ENCODE measurements around the gene ROR2.

The ROR2 gene

GRCh38 chr9:91655215-91655614 lies 294.8 kb downstream of the ROR2 start:
- TF ChIP-seq POLR2AphosphoS5 (IDR thresholded peaks at IDR 0.05; ENCODE audit: low read depth, low read length), result no peak
- TF ChIP-seq TAF1 (IDR thresholded peaks at IDR 0.05; ENCODE audit: borderline replicate concordance, insufficient read depth, low read length), result no peak
- no peak for TF ChIP-seq FOXP2 (optimal IDR thresholded peaks at IDR 0.05; ENCODE audit: borderline replicate concordance, extremely low read depth, extremely low read length, insufficient read depth)
- TF ChIP-seq SIN3A (IDR thresholded peaks at IDR 0.05; ENCODE audit: borderline replicate concordance, insufficient read depth, low read length), result no peak
- TF ChIP-seq REST (IDR thresholded peaks at IDR 0.05; ENCODE audit: insufficient read depth in 1 of 2, low read depth in 2 of 2, low read length in 2 of 2), result no peak

- TF ChIP-seq FOXP2 (optimal IDR thresholded peaks at IDR 0.05; ENCODE audit: borderline replicate concordance, extremely low read depth, extremely low read length, insufficient read depth), result no peak
- TF ChIP-seq TAF1 (IDR thresholded peaks at IDR 0.05; ENCODE audit: borderline replicate concordance, insufficient read depth, low read length), result no peak
- TF ChIP-seq REST (IDR thresholded peaks at IDR 0.05; ENCODE audit: insufficient read depth in 1 of 2, low read depth in 2 of 2, low read length in 2 of 2), result no peak
- TF ChIP-seq POLR2AphosphoS5 (IDR thresholded peaks at IDR 0.05; ENCODE audit: low read depth, low read length), result no peak
- TF ChIP-seq SIN3A (IDR thresholded peaks at IDR 0.05; ENCODE audit: borderline replicate concordance, insufficient read depth, low read length), result no peak
Observed at GRCh38 chr9:91654527-91654926, 295.5 kb downstream of the ROR2 start.

GRCh38 chr9:91647371-91647770 lies 302.7 kb downstream of the ROR2 start:
- TF ChIP-seq TAF1 (IDR thresholded peaks at IDR 0.05; ENCODE audit: borderline replicate concordance, insufficient read depth, low read length) (no peak), REST (IDR thresholded peaks at IDR 0.05; ENCODE audit: insufficient read depth in 1 of 2, low read depth in 2 of 2, low read length in 2 of 2) (no peak)

GRCh38 chr9:91646702-91647101 lies 303.3 kb downstream of the ROR2 start:
- TF ChIP-seq REST (IDR thresholded peaks at IDR 0.05; ENCODE audit: insufficient read depth in 1 of 2, low read depth in 2 of 2, low read length in 2 of 2) (no peak), TAF1 (IDR thresholded peaks at IDR 0.05; ENCODE audit: borderline replicate concordance, insufficient read depth, low read length) (no peak), FOXP2 (optimal IDR thresholded peaks at IDR 0.05; ENCODE audit: borderline replicate concordance, extremely low read depth, extremely low read length, insufficient read depth) (no peak), POLR2AphosphoS5 (IDR thresholded peaks at IDR 0.05; ENCODE audit: low read depth, low read length) (no peak), SIN3A (IDR thresholded peaks at IDR 0.05; ENCODE audit: borderline replicate concordance, insufficient read depth, low read length) (no peak)

GRCh38 chr9:91644433-91644832 lies 305.6 kb downstream of the ROR2 start:
- TF ChIP-seq REST (IDR thresholded peaks at IDR 0.05; ENCODE audit: insufficient read depth in 1 of 2, low read depth in 2 of 2, low read length in 2 of 2) (no peak), SIN3A (IDR thresholded peaks at IDR 0.05; ENCODE audit: borderline replicate concordance, insufficient read depth, low read length) (no peak), POLR2AphosphoS5 (IDR thresholded peaks at IDR 0.05; ENCODE audit: low read depth, low read length) (no peak)
